SK-N-SH (cell line): ENCODE data around the gene MBP. TPM values are rescaled to one million over a fixed set of nuclear protein-coding genes. Genes with fewer than 3 reads are reported as not detected.

Experiments
- CTCF ChIA-PET: fragments of 300-600, 350-600 bp; formaldehyde crosslinking; extraction: SDS; loops from one replicate; lab custom pipeline; 2021; lab: Yijun Ruan, JAX
- POLR2A ChIA-PET: fragments of 350-600 bp; sonication (Branson Sonifier 250); formaldehyde crosslinking; extraction: SDS; loops from one replicate; lab custom pipeline; 2020; ENCODE audit warnings: antibody characterized with exemption, inconsistent platforms; lab: Yijun Ruan, JAX
- DNase-seq: peaks from one replicate; pipeline ENCODE4 v3.0.0; 2012
- H2AFZ ChIP-seq: fragments of 200-600 bp; sonication (generic); 2 replicates; pipeline ENCODE4 v1.8.1; 2016; ENCODE audit warnings: antibody characterized with exemption, mild to moderate bottlenecking, low read depth
- H3F3A ChIP-seq: fragments of 200-600 bp; sonication (generic); replicated peaks from 2 replicates; pipeline ENCODE3; 2016; ENCODE audit warnings: antibody characterized with exemption, mild to moderate bottlenecking; ENCODE audit not compliant: insufficient read depth
- H3K27ac ChIP-seq, 2 experiments: fragments of 200-500 bp in 1 of 2; fragments of 200-600 bp in 1 of 2; sonication (Bioruptor generic) in 1 of 2; sonication (generic), shearing (Covaris generic) in 1 of 2; 2 replicates each; pipeline versions ENCODE4 v1.5.1 to v1.6.1; 2014 to 2016; ENCODE audit warnings: low read depth in 2 of 2, inconsistent platforms in 1 of 2, low read length in 1 of 2, mild to moderate bottlenecking in 1 of 2, mixed read lengths in 1 of 2
- H3K27me3 ChIP-seq: fragments of 200-600 bp; sonication (generic), shearing (Covaris generic); 2 replicates; pipeline ENCODE4 v1.6.1; 2016; ENCODE audit warnings: mixed run types; ENCODE audit not compliant: insufficient read depth
- H3K36me3 ChIP-seq, 2 experiments: fragments of 200-500 bp in 1 of 2; fragments of 200-600 bp in 1 of 2; sonication (Bioruptor generic) in 1 of 2; sonication (generic) in 1 of 2; replicated peaks in 1 of 2; 2 replicates each; pipeline versions ENCODE3 to v1.5.1; 2014 to 2016; ENCODE audit warnings: low read length in 1 of 2, mild to moderate bottlenecking in 1 of 2; ENCODE audit not compliant: insufficient read depth in 2 of 2, control insufficient read depth in 1 of 2
- H3K4me1 ChIP-seq, 2 experiments: fragments of 200-500 bp in 1 of 2; fragments of 200-600 bp in 1 of 2; sonication (Bioruptor generic) in 1 of 2; sonication (generic), shearing (Covaris generic) in 1 of 2; 2 replicates each; pipeline versions ENCODE4 v1.5.1 to v1.6.1; 2014 to 2016; ENCODE audit warnings: low read depth in 1 of 2, low read length in 1 of 2, mixed run types in 1 of 2; ENCODE audit not compliant: insufficient read depth in 2 of 2, control insufficient read depth in 1 of 2
- H3K4me2 ChIP-seq: fragments of 200-600 bp; sonication (generic), shearing (Covaris generic); 2 replicates; pipeline ENCODE4 v1.6.1; 2017; ENCODE audit warnings: mixed run types
- H3K4me3 ChIP-seq, 2 experiments: fragments of 200-500 bp in 1 of 2; fragments of 200-600 bp in 1 of 2; sonication (Bioruptor generic) in 1 of 2; sonication (generic), shearing (Covaris generic) in 1 of 2; 2 replicates each; pipeline versions ENCODE4 v1.5.1 to v1.8.1; 2014 to 2016; ENCODE audit warnings: low read depth in 2 of 2, inconsistent platforms in 1 of 2, low read length in 1 of 2, mild to moderate bottlenecking in 1 of 2, mixed read lengths in 1 of 2, moderate library complexity in 1 of 2
- H3K79me2 ChIP-seq: fragments of 200-600 bp; sonication (generic); 2 replicates; pipeline ENCODE4 v1.8.1; 2017; ENCODE audit warnings: mild to moderate bottlenecking; ENCODE audit not compliant: insufficient read depth
- H3K9ac ChIP-seq: fragments of 200-600 bp; sonication (generic); 2 replicates; pipeline ENCODE4 v1.6.1; 2017; ENCODE audit warnings: mixed run types
- H3K9me2 ChIP-seq: fragments of 200-600 bp; sonication (generic); 2 replicates; pipeline ENCODE4 v1.6.1; 2017; ENCODE audit warnings: mixed run types
- H3K9me3 ChIP-seq: fragments of 200-600 bp; sonication (generic); 2 replicates; pipeline ENCODE4 v1.6.1; 2017; ENCODE audit warnings: mixed run types, mild to moderate bottlenecking, moderate library complexity
- H4K20me1 ChIP-seq: fragments of 200-600 bp; sonication (generic); 2 replicates; pipeline ENCODE4 v1.6.1; 2017; ENCODE audit warnings: mild to moderate bottlenecking, mixed run types; ENCODE audit not compliant: insufficient read depth
- FOSL2 ChIP-seq: IDR thresholded peaks from 2 replicates; pipeline ENCODE4 v1.4.0; 2012; ENCODE audit warnings: low read depth, mild to moderate bottlenecking, moderate library complexity, borderline replicate concordance
- FOXJ3 ChIP-seq: sonication (generic); formaldehyde crosslinking; IDR thresholded peaks from 2 replicates; pipeline ENCODE4 v1.5.1; 2020; ENCODE audit warnings: mild to moderate bottlenecking, missing genetic modification reagents
- GATA2 ChIP-seq: sonication (generic); formaldehyde crosslinking; IDR thresholded peaks from 2 replicates; pipeline ENCODE4 v1.5.0; 2020; ENCODE audit warnings: mild to moderate bottlenecking, missing genetic modification reagents
- MAX ChIP-seq: IDR thresholded peaks from 2 replicates; pipeline ENCODE4 v1.4.0; 2012; ENCODE audit warnings: low read depth
- NFIC ChIP-seq: IDR thresholded peaks from 2 replicates; pipeline ENCODE4 v1.4.0; 2012; ENCODE audit warnings: borderline replicate concordance
- PBX3 ChIP-seq: IDR thresholded peaks from 2 replicates; pipeline ENCODE4; 2012
- POLR2AphosphoS5 ChIP-seq: IDR thresholded peaks from 2 replicates; pipeline ENCODE4 v1.6.1; 2012; ENCODE audit warnings: low read depth, low read length
- SIN3A ChIP-seq: IDR thresholded peaks from 2 replicates; pipeline ENCODE4 v1.6.1; 2012; ENCODE audit warnings: low read depth, mild to moderate bottlenecking, low read length, moderate library complexity, borderline replicate concordance
- WGBS: methylation state at CpG from one replicate; pipeline ENCODE4 v1.1.6; 2017; ENCODE audit warnings: low lambda C conversion rate; 5-methylcytosine and 5-hydroxymethylcytosine counted together
- polyA plus RNA-seq, 3 experiments: library from polyadenylated mRNA; depleted of rRNA; stranded (reverse); fragments of >200 nt; gene quantifications; 2 replicates each; pipeline ENCODE4 v1.2.3, GENCODE V29; 2012
- TF ChIP-seq, protein P1 (sequence below): IDR thresholded peaks from 2 replicates; pipeline ENCODE4 v1.4.0; 2012; ENCODE audit warnings: low read depth, borderline replicate concordance
- TF ChIP-seq, protein P2 (sequence below): fragments of 200-600 bp; sonication (generic); IDR thresholded peaks from 2 replicates; pipeline ENCODE4 v1.6.1; 2017; ENCODE audit warnings: antibody characterized with exemption, mild to moderate bottlenecking, moderate library complexity

The MBP gene
- polyA plus RNA-seq, 1 of the 3 experiments (the other 2 are of a cell fraction) = 1.6 TPM

DNA sequence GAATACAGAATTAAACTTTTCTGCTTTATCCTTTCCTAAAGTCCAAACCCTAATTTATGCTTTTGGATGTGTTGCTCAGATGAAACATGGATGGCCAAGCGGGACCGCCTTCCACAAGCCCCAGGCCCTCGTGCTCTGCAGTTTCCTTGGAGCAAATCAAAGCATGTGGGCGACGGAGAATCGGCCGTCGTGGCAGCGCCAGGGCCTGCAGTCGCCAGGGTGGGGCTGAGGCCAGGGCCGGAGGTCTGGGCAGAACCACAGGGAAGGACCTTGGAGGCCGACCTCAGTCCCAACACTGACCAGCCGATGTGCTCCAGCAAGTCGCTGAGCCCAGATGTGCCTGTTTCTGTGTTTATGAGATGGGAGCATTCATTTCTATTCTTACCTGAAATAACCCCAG is 108.1 kb downstream of the MBP start (continued):
- no peak for TF ChIP-seq NFIC
- TF ChIP-seq GATA2 (CRISPR knock-in tag) = no peak
- TF ChIP-seq, protein P1, sequence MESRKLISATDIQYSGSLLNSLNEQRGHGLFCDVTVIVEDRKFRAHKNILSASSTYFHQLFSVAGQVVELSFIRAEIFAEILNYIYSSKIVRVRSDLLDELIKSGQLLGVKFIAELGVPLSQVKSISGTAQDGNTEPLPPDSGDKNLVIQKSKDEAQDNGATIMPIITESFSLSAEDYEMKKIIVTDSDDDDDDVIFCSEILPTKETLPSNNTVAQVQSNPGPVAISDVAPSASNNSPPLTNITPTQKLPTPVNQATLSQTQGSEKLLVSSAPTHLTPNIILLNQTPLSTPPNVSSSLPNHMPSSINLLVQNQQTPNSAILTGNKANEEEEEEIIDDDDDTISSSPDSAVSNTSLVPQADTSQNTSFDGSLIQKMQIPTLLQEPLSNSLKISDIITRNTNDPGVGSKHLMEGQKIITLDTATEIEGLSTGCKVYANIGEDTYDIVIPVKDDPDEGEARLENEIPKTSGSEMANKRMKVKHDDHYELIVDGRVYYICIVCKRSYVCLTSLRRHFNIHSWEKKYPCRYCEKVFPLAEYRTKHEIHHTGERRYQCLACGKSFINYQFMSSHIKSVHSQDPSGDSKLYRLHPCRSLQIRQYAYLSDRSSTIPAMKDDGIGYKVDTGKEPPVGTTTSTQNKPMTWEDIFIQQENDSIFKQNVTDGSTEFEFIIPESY = no peak
- TF ChIP-seq FOXJ3 (CRISPR knock-in tag) = no peak
- no peak for TF ChIP-seq MAX
- TF ChIP-seq, all 33 proteins: peak for 0

DNA sequence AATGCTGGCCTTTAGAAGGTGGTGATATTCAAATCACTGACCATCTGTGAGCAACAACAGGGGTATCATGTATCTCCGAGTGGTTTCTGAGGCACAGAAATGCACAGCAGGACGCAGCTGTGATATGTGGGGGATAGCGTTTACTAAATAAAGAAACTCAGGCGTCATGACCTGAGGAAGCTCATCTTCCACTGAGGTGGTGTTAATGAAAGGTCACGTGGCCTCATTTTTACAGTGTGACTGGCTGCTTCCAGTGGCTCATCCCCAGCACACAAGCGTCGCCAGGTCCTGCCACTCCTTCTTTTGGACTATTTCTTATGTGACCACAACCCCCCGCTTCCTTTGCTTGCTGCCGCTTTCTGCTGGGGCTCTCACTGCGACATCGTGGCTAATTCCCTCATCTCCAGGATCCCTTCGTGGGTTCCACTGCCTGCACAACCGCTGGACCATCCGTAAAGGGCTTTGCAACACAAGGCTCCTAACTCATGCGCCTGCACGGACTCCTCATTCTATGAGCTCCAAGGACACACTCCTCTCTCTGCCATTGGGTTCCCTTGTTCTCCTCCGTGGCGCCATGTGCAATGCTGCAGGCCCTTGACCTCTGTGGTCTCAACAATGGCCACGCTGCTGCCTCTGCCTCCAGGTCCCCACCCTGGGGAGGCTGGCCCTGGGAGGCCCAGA is 109.3 kb downstream of the MBP start:
- TF ChIP-seq FOSL2 (no peak), SIN3A (no peak), POLR2AphosphoS5 (no peak), NFIC (no peak), PBX3 (no peak), GATA2 (CRISPR knock-in tag) (no peak), FOXJ3 (CRISPR knock-in tag) (no peak)
- TF ChIP-seq, protein P2, sequence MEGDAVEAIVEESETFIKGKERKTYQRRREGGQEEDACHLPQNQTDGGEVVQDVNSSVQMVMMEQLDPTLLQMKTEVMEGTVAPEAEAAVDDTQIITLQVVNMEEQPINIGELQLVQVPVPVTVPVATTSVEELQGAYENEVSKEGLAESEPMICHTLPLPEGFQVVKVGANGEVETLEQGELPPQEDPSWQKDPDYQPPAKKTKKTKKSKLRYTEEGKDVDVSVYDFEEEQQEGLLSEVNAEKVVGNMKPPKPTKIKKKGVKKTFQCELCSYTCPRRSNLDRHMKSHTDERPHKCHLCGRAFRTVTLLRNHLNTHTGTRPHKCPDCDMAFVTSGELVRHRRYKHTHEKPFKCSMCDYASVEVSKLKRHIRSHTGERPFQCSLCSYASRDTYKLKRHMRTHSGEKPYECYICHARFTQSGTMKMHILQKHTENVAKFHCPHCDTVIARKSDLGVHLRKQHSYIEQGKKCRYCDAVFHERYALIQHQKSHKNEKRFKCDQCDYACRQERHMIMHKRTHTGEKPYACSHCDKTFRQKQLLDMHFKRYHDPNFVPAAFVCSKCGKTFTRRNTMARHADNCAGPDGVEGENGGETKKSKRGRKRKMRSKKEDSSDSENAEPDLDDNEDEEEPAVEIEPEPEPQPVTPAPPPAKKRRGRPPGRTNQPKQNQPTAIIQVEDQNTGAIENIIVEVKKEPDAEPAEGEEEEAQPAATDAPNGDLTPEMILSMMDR = no peak
- Histone ChIP-seq H4K20me1 (no peaks in the 10 kb centered on the region), H3F3A (no peaks in the 10 kb centered on the region), H3K36me3 (no peaks in the 10 kb centered on the region), H3K4me1 (no peaks in the 10 kb centered on the region), H3K9me3 (no peaks in the 10 kb centered on the region), H3K9me2 (no peaks in the 10 kb centered on the region), H3K27ac (no peak overlapping the region), H3K4me3 (no peak overlapping the region), H2AFZ (no peak overlapping the region), H3K9ac (no peak overlapping the region), H3K4me2 (no peak overlapping the region), H3K27me3 (no peaks in the 10 kb centered on the region), H3K79me2 (no peaks in the 10 kb centered on the region)
- DNase-seq = no peak
- WGBS = 77% methylated on average over 16 of the region's 19 CpGs
- ChIA-PET POLR2A (no interaction called here), CTCF (interaction anchor here (1.2 to 1.4 kb wide), 2 partner anchors 8 to 40 kb away, joined by 3 read pairs; no protein-coding TSS in a partner anchor)
